GM19351 (cell line): Measurements from ENCODE around the gene EMILIN3.

ENCODE experiments used
- ATAC-seq: cut with Tn5 transposase; IDR thresholded peaks from one replicate; pipeline ENCODE4 v1.9.1; 2021; ENCODE audit warnings: mild to moderate bottlenecking, moderate library complexity; ENCODE audit not compliant: unreplicated experiment

Gene EMILIN3

GRCh38 chr20:41392871-41393704, 26.5 kb upstream of the EMILIN3 start:
- ATAC-seq = no peak

- ATAC-seq = no peak
Observed at GRCh38 chr20:41392295-41392694, 25.7 kb upstream of the EMILIN3 start.

GRCh38 chr20:41391587-41392001, 25.0 kb upstream of the EMILIN3 start:
- ATAC-seq = no peak

GRCh38 chr20:41390889-41391288, 24.3 kb upstream of the EMILIN3 start:
- no peak for ATAC-seq

GRCh38 chr20:41387444-41387851, 20.8 kb upstream of the EMILIN3 start:
- no peak for ATAC-seq

- no peak for ATAC-seq
Observed at GRCh38 chr20:41386502-41387427, 20.1 kb upstream of the EMILIN3 start.

GRCh38 chr20:41382791-41383305, 16.2 kb upstream of the EMILIN3 start:
- ATAC-seq = no peak

GRCh38 chr20:41380551-41381193, 14.1 kb upstream of the EMILIN3 start:
- no peak for ATAC-seq

- ATAC-seq = no peak
Observed at GRCh38 chr20:41379551-41379950, 12.9 kb upstream of the EMILIN3 start.

GRCh38 chr20:41377275-41377674, 10.7 kb upstream of the EMILIN3 start:
- no peak for ATAC-seq

- no peak for ATAC-seq
Observed at GRCh38 chr20:41376349-41376748, 9.7 kb upstream of the EMILIN3 start.

GRCh38 chr20:41375846-41376245, 9.2 kb upstream of the EMILIN3 start:
- no peak for ATAC-seq

- ATAC-seq = no peak
Observed at GRCh38 chr20:41373931-41374920, 7.6 kb upstream of the EMILIN3 start.

GRCh38 chr20:41373251-41373783, 6.7 kb upstream of the EMILIN3 start:
- no peak for ATAC-seq

GRCh38 chr20:41371371-41371770, 4.8 kb upstream of the EMILIN3 start:
- ATAC-seq = no peak

- ATAC-seq = no peak
Observed at GRCh38 chr20:41370176-41370575, 3.6 kb upstream of the EMILIN3 start.

GRCh38 chr20:41369673-41370072, 3.1 kb upstream of the EMILIN3 start:
- ATAC-seq = no peak

GRCh38 chr20:41367956-41368355, 1.3 kb upstream of the EMILIN3 start:
- no peak for ATAC-seq

GRCh38 chr20:41367393-41367695, 726 bp upstream of the EMILIN3 start:
- ATAC-seq = no peak
